Subcutaneous adipose tissue (tissue), 4 donors: ENCODE measurements around the gene STK32C. TPM values are rescaled to one million over a fixed set of nuclear protein-coding genes. Genes with fewer than 3 reads are reported as not detected.

Experiments used
- total RNA-seq, 4 donors: library from RNA; depleted of rRNA; stranded (reverse); fragments of >200 nt; gene quantifications; one replicate each; pipeline ENCODE4 v1.1.0, GENCODE V29; 2016
- TF ChIP-seq, protein P1 (sequence below): fragments of 450-650 bp; IDR thresholded peaks from one replicate; pipeline ENCODE4 v1.5.1; 2016; ENCODE audit warnings: low read depth, mild to moderate bottlenecking, control low read depth, antibody characterized with exemption, moderate library complexity

STK32C gene
- total RNA-seq, 4 donors from 2014 or later: 2.9 to 12.3 (median 10.9) TPM

DNA sequence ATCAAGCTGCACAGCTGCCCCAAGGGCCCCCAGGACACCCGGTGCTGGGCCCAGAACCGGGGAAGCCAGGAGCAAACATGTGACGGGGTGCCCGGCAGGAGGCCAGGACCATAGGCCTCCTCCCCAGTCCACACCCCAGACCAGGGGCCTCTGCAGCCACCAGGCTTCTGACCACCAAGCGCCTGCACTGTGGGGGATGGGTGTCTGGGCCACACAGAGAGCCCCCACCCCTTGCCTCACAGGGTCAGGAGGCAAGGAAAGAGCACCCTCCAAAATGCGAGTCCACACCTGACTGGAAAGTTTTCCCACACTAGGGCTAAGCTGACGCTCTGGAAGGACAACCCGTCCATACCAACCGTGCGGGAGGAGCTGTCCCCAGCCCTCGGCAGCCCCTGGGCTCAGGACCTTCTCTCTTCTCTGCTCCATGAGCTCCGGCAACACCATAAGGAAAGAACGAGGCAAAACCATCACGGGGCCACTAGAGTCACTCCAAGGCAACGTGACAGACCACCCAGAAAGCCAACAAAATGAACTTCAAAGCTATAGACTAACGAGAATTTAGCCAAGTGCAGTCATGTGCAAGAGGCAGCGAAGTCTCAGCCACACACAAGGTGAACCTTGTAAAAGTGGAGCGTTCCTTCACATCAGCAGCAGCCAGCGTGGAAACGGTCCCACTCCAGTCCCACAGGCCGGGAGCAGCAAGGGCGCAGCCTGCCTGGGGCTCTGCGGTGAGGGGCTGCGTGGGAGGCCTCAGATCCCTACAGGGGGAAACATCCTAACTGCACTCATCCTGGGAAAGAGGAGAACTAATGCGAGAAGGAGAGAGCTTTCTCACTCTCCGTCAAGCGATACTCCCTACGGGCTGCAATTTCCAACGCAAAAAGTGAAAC lies 5.1 kb downstream of the STK32C start:
- TF ChIP-seq, protein P1, sequence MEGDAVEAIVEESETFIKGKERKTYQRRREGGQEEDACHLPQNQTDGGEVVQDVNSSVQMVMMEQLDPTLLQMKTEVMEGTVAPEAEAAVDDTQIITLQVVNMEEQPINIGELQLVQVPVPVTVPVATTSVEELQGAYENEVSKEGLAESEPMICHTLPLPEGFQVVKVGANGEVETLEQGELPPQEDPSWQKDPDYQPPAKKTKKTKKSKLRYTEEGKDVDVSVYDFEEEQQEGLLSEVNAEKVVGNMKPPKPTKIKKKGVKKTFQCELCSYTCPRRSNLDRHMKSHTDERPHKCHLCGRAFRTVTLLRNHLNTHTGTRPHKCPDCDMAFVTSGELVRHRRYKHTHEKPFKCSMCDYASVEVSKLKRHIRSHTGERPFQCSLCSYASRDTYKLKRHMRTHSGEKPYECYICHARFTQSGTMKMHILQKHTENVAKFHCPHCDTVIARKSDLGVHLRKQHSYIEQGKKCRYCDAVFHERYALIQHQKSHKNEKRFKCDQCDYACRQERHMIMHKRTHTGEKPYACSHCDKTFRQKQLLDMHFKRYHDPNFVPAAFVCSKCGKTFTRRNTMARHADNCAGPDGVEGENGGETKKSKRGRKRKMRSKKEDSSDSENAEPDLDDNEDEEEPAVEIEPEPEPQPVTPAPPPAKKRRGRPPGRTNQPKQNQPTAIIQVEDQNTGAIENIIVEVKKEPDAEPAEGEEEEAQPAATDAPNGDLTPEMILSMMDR: no peak

DNA sequence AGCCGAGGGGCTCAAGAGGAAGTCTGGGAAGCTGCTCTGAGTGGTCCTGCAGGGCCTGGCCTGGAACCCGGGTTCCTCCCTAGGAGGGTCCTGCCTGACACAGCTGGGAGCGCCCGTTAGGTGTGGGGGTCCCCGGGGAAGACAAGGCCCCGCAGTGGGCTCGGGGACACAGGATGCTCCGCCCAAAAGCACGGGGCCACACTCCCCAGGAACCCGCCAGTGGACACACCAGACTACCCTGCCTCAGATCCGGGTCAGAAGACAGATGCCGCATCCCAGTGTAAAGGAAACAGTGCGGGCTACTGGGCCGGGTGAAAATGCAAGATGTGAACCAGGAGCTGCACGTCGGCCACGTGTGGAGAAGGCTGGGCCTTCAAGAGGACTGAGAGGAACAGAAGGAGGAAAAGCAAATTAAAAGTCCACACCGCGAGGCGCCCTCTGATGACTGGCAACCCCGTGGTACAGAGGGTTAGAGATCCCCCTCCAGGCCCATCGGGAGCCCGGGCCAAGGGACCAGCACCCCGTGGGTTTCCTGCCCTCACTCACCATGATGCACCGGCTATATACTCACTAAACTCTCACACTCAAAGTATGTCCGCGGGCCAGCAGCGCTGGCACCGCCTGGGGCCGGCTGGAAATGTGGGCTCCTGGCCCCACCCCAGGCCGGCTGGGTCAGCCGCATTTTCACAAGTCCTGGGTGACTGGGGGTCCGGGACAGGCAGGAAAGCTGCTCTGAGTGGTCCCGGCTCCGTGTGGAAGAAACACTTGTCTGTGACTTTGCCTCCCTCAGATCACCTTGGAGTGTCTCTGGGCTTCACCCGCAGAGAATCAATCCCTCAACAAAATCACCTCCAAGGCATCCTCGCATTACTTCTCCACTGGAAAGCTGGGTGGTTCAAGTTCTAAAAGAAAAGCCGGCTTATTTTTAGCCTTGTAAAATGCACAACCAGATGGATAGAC lies 6.1 kb downstream of the STK32C start:
- TF ChIP-seq, protein P1: no peak

DNA sequence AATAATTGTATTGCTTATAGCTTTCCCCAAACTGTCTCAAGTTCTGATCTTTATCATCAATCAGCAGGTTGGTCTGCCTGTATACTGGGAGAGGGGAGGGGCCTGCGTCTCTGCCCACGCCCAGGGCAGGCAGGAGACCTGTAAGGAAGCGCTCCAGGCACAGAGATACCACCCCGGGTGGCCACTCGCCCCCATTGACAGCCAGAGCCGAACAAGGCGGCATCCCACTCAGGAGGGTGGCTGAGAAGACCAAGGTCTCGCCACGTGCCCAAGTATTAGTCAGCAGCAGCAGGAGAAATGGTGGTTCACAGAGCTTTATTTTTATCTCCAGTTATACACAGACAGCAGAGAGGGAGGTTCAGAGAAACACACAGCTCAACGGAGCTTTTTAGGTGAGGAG lies 7.2 kb downstream of the STK32C start:
- TF ChIP-seq, protein P1: no peak

DNA sequence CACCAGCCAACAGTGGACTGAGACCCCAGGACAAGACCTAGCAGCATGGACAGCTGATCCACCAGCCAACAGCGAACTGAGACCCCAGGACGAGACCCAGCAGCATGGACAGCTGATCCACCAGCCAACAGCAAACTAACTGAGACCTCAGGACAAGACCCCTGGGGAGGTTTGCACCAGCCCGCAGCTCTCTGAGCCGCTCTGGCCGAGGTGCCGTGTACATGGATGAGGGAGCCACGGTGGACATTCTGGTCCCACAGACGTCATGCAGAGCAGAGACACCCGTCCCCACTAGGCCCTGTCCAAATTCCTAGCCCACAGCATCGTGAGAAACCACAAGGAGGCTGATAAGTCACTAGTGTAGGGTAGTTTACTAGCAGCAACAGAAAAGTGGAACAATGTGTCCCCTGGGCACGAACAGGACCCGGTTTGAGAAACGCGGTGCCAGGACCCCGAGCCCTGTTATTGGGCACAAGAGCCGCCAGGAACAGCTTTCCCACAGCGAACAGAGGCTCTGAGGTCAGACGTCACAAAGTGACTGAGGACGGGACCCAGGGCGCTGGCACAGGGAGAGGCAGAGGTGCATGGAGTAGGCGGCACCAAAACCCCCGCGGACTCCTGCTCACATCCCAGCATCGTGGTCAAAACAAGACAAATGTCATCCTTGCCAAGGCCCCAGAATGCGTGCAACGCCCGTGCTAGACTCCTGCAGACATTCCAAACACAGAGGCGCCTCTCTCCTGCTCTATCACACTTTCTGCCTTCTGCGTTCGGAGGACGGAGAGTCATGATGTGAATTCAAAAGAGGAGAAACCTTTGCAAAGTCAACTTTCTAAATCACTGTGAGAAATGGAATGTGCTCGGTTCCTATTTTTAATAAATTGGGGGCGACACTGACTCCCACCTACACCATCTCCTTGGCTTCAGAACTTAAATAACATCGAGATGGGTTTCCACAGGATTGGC lies 8.1 kb downstream of the STK32C start:
- TF ChIP-seq, protein P1: no peak

DNA sequence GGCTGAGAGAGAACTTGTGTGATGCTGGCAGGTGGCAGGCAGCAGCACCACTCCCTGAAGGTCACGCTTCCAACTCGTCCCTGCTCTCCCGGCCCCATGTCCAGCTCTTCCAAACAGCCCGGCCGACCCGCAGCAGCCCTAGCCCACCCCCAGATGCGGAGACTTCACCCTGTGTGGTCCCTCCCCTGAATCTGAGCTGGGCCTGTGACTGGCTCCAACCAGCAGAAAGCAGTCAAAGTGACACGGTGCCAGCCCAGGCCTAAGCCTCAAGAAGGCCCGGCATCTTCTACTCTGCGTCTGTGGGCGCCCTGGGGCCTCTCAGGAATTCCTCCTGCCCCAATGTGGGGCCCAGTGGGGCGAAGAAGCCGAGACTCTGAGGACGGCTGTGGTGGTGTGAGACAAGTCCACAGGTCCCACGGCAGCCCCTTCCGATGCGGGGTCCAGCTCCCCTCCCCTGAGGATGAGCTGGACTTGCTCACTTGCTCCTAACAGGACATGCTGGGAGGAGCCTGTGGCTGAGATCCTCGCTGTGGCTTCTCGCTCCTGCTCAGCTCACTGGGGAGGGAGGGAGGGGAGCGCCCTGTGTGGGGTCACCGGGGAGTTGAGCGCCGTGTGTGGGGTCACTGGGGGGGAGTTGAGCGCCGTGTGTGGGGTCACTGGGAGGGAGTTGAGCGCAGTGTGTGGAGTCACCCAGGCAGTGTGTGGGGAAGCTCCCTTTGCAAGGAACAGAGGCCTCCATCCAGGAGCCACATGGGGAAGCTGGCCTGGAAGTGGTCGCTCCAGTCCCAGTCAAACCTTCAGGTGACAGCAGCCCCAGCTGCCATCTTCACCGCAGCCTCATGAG lies 9.5 kb downstream of the STK32C start:
- TF ChIP-seq, protein P1: no peak

DNA sequence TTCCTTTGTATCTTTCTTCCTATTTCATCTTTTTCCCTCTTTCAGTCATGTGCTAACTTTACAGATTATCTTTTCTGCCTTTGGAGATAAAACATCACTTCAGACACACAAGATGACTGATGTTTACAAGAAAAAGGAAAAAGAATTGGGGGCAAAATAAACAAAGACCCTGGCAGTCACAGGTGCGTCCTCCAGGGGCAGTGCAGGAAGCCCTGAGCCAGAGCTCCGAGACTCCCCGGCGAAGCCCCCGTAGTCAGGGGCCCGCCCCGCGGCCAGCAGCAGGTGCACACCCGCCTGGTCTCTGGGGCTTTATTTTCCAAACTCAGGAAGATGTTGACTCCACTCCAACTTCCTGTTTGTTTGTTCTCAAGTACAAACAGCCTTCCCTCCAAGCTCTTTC lies 10.2 kb downstream of the STK32C start:
- TF ChIP-seq, protein P1: no peak
